ENCODE results near the gene NPLOC4.

Gene NPLOC4

GRCh38 chr17:81513753-81514488 is 123.0 kb downstream of the NPLOC4 start (continued):
- TF ChIP-seq PRDM6 (tag by site-specific recombination; IDR thresholded peaks at IDR 0.05) (no peak), ZNF324 (tag by site-specific recombination; IDR thresholded peaks at IDR 0.05) (no peak), ZIC2 (tag by site-specific recombination; IDR thresholded peaks at IDR 0.05) (peak; percentile 93), ZNF48 (tag by site-specific recombination; IDR thresholded peaks at IDR 0.05) (no peak), ZNF585B (tag by site-specific recombination; IDR thresholded peaks at IDR 0.05) (no peak), IKZF3 (tag by site-specific recombination; IDR thresholded peaks at IDR 0.05) (peak; percentile 90), ZNF837 (tag by site-specific recombination; IDR thresholded peaks at IDR 0.05) (no peak), ZFP69B (tag by site-specific recombination; IDR thresholded peaks at IDR 0.05) (no peak), ZNF768 (tag by site-specific recombination; IDR thresholded peaks at IDR 0.05) (0 out of 2 replicates have a peak, but pooled peaks have one; percentile 6), ZNF214 (tag by site-specific recombination; IDR thresholded peaks at IDR 0.05; ENCODE audit: borderline replicate concordance) (no peak), ZNF664 (tag by site-specific recombination; IDR thresholded peaks at IDR 0.05) (no peak), ZNF555 (tag by site-specific recombination; conservative IDR thresholded peaks at IDR 0.05) (no peak), ZNF600 (tag by site-specific recombination; IDR thresholded peaks at IDR 0.05) (peak; percentile 72), ZBTB8A (tag by site-specific recombination; IDR thresholded peaks at IDR 0.05) (peak; percentile 19), ZSCAN30 (tag by site-specific recombination; IDR thresholded peaks at IDR 0.05) (peak; percentile 1; the same call in 1 of the 2 replicates), BCL11B (tag by site-specific recombination; IDR thresholded peaks at IDR 0.05; ENCODE audit: low read depth) (peak; percentile 81; the same call in 1 of the 2 replicates), YY2 (tag by site-specific recombination; IDR thresholded peaks at IDR 0.05) (no peak), ZNF350 (tag by site-specific recombination; IDR thresholded peaks at IDR 0.05) (no peak), ZNF18 (tag by site-specific recombination; IDR thresholded peaks at IDR 0.05) (peak; percentile 12; the same call in 1 of the 2 replicates), ZNF140 (tag by site-specific recombination; IDR thresholded peaks at IDR 0.05) (no peak), ZNF76 (tag by site-specific recombination; IDR thresholded peaks at IDR 0.05; ENCODE audit: borderline replicate concordance, low read depth) (no peak), ZBTB49 (tag by site-specific recombination; IDR thresholded peaks at IDR 0.05; ENCODE audit: low read depth) (no peak), ZNF654 (tag by site-specific recombination; IDR thresholded peaks at IDR 0.05; ENCODE audit: low read depth) (no peak), ZNF558 (tag by site-specific recombination; IDR thresholded peaks at IDR 0.05) (no peak), ZNF2 (tag by site-specific recombination; IDR thresholded peaks at IDR 0.05) (no peak), ZNF138 (tag by site-specific recombination; IDR thresholded peaks at IDR 0.05; ENCODE audit: borderline replicate concordance) (no peak), ZNF610 (tag by site-specific recombination; IDR thresholded peaks at IDR 0.05; ENCODE audit: borderline replicate concordance) (peak; percentile 73; the same call in 1 of the 2 replicates), BCL6B (tag by site-specific recombination; IDR thresholded peaks at IDR 0.05) (no peak), ZBTB20 (tag by site-specific recombination; IDR thresholded peaks at IDR 0.05) (peak; percentile 99)
- TF ChIP-seq, protein P1, sequence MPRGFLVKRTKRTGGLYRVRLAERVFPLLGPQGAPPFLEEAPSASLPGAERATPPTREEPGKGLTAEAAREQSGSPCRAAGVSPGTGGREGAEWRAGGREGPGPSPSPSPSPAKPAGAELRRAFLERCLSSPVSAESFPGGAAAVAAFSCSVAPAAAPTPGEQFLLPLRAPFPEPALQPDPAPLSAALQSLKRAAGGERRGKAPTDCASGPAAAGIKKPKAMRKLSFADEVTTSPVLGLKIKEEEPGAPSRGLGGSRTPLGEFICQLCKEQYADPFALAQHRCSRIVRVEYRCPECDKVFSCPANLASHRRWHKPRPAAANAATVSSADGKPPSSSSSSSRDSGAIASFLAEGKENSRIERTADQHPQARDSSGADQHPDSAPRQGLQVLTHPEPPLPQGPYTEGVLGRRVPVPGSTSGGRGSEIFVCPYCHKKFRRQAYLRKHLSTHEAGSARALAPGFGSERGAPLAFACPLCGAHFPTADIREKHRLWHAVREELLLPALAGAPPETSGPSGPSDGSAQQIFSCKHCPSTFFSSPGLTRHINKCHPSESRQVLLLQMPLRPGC (tag by site-specific recombination; IDR thresholded peaks at IDR 0.05): peak; percentile 51; the same call in 1 of the 2 replicates
- TF ChIP-seq, protein P2, sequence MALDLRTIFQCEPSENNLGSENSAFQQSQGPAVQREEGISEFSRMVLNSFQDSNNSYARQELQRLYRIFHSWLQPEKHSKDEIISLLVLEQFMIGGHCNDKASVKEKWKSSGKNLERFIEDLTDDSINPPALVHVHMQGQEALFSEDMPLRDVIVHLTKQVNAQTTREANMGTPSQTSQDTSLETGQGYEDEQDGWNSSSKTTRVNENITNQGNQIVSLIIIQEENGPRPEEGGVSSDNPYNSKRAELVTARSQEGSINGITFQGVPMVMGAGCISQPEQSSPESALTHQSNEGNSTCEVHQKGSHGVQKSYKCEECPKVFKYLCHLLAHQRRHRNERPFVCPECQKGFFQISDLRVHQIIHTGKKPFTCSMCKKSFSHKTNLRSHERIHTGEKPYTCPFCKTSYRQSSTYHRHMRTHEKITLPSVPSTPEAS (tag by site-specific recombination; IDR thresholded peaks at IDR 0.05): no peak

All from HEK293 (cell line).